Measurements from ENCODE around the gene PEAK1.

PEAK1 gene

GRCh38 chr15:77419836-77420609, at the start of gene PEAK1:
TSS of gene PEAK1 (minus strand) at chr15:77420104. CDS start at chr15:77181926, 238,178 bp downstream.
- DNase-seq, result peak; percentile 98

GRCh38 chr15:77468896-77469295, 49.0 kb upstream of the PEAK1 start:
- no peak for DNase-seq

DNA sequence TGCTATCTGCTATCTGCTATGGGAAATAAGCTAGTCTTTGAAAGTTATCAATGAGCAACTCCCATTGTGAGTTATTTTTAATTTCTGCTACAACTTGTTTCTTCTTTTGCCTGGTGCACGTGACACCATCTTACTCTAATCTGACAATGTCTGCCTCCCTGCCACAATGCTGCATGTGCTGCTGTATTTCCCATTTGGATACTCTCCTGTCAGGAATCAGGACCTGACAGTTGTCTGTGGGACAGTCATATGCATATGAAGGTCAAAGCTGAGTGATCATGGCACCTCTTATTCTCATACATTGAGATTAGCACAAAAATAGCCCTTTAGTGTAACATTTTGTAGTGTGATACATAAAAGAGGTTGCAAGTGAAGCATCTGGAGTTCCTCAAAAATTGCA, 46.6 kb upstream of the PEAK1 start:
- DNase-seq, result no peak

GRCh38 chr15:77464129-77464865, 44.4 kb upstream of the PEAK1 start:
- no peak for DNase-seq

GRCh38 chr15:77461486-77461885, 41.6 kb upstream of the PEAK1 start:
- DNase-seq, result no peak

DNA sequence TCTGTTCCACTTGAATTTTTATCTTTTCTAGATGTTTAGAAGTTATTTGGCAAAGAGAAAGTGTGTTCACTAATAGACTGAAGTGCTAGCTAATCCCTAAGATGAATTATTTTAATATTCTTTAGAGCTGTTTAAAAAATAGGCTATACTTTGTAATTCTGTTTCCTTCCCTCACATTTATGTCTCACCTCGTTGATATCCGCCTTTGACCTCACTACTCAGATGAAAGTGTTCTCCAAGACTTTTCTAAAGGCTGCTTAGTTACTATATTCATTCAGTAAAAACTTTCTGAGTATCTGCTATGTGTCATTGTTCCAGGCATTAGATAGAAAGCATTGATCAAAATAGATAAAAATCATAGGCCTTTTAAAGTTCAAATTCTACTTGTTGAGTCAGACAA, 39.1 kb upstream of the PEAK1 start:
- DNase-seq, result no peak

DNA sequence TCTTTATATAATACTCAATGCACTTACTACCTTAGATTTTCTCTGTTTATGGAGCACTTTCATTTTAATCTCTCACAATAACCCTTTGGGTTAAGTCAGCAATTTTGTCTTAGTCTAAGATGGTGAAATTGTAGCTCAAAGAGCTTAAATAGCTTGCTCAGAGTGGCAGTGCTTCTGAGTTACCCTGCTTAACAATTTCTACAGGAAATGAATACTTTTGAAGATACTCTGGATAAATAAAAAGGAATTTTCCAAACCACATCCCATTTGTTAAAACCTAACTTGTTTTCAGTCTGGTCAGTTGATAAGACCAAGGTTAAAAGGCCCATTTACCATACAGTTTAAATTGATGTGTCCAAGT, 38.0 kb upstream of the PEAK1 start:
- DNase-seq, result no peak

DNA sequence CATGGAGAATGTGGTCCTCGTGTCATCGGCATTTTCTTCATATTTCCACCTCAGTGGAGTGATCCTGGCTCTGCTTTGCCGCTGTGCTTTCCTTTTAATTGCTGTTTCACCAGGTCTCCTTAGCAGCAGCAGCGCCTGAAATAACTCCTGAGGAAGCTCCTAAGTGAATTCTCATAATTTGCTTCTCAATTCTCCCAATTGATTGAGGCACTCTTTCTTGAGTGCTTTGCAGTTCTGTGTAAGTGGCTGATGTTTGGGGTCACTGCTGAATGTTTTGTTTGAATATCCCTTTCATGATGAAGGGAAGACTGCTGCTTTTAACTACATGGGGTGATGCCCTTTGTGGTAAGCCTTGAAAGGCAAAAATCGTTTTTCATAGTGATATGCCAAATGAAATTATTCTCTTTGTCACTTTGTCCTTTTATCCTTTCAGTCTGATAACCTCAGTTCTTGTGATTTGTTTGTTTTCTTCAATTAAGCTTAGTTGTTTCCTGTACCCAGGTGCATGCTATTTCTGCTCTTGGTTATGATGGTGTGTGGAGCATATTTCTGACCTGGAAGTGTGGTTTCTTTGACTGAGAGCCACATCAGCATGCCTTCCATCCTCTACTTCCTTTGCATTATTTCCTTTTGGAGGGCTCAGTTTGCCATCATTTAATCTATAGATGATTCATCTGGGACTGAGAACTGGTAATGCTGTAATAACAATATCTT, 37.4 kb upstream of the PEAK1 start:
- no peak for DNase-seq

GRCh38 chr15:77456746-77457145, 36.8 kb upstream of the PEAK1 start:
- no peak for DNase-seq

GRCh38 chr15:77455696-77456321, 35.9 kb upstream of the PEAK1 start:
- no peak for DNase-seq

- DNase-seq, result no peak
Measured at GRCh38 chr15:77454951-77455350, 35.0 kb upstream of the PEAK1 start.

GRCh38 chr15:77454265-77454664, 34.4 kb upstream of the PEAK1 start:
- DNase-seq, result no peak

DNA sequence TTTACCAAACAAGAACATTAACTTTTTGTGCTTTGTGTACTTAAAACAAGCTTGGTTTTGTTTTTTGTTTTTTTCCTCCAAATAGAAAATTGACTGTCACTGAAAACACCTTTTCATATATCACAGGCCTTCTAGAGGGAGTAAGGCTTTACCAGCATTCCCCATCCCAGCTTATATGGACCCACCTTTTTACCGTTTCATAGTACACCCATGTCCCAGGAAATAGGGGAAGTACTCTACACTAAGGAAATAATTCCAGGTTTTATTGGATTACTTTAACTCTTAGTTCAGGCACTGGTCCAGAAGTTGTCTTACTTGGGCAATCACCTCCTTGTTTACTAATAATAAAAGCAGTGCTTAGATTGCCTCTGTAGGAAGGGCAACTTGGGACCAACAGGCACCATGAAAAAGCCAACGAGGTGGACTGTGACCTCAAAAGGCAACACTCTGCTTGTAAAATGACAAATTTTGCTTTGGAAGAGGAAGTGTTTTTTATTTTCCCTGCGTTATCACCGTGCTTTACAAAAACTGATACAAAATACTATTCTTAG, 27.0 kb upstream of the PEAK1 start:
- no peak for DNase-seq

DNA sequence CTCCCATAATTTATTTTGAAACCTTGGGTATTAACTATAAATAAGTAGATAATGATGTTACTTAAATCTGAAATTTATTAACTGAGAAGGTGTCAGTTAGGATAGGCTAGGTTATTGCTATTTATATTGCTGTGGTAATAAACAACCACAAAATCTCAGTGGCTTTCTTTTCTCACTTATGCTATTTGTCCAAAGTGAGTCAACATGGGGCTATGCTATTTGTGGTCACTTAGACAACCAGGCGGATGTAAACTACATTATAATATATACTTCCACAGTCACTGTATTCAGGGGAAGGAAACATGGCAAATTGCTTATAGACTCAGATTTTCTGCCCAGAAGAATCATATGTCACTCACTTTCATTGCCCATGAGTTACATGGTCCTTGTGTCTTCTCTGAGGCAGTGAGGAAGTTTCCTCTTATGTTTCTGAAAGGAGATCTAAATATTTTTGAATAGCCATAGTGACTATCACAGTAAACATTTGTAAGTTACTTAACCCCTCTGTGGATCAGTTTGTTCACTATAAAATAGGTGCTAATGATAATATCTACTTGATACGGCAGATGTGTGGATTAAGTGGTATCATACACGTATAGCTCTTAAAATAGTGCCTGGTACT, 20.6 kb upstream of the PEAK1 start:
- DNase-seq, result no peak

GRCh38 chr15:77437264-77437663, 17.4 kb upstream of the PEAK1 start:
- no peak for DNase-seq

- no peak for DNase-seq
Measured at GRCh38 chr15:77436822-77437221, 16.9 kb upstream of the PEAK1 start.

- no peak for DNase-seq
Measured at GRCh38 chr15:77430652-77431051, 10.7 kb upstream of the PEAK1 start.

GRCh38 chr15:77430213-77430612, 10.3 kb upstream of the PEAK1 start:
- no peak for DNase-seq

DNA sequence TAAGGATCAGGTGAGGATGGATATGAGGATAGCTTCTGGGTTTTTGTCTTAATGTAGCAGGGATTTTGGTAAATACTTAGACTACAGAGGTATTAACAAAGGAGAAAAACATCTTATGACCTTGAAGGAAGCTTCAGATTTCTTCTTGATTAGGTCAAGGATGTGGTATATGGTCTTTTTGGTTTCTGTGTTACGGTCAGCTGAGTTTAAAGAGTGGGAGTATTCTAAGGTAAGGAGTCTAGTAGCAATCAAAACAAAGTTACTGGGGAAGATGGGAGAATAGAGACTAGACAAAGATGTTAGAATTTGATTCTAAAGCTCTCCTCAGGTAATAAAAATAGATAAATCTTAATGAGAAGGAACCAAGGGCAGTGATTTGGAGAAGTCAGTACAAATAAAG, 7.0 kb upstream of the PEAK1 start:
- DNase-seq, result no peak

GRCh38 chr15:77426377-77426776, 6.5 kb upstream of the PEAK1 start:
- no peak for DNase-seq

GRCh38 chr15:77425104-77425503, 5.2 kb upstream of the PEAK1 start:
- DNase-seq, result no peak

- no peak for DNase-seq
Measured at GRCh38 chr15:77421370-77421700, 1.4 kb upstream of the PEAK1 start.

Measured in activated CD8-positive, alpha-beta memory T cell treated with anti-CD3 and anti-CD28 coated beads, Interleukin-2, amount 50 U/mL, for 48 hours (primary cell).